HG03103 (cell line): Measurements from ENCODE around the gene HMCN1.

Experiments
- ATAC-seq: cut with Tn5 transposase; IDR thresholded peaks from one replicate; pipeline ENCODE4 v1.9.1; 2021; ENCODE audit warnings: low read depth; ENCODE audit not compliant: unreplicated experiment

Gene HMCN1

DNA sequence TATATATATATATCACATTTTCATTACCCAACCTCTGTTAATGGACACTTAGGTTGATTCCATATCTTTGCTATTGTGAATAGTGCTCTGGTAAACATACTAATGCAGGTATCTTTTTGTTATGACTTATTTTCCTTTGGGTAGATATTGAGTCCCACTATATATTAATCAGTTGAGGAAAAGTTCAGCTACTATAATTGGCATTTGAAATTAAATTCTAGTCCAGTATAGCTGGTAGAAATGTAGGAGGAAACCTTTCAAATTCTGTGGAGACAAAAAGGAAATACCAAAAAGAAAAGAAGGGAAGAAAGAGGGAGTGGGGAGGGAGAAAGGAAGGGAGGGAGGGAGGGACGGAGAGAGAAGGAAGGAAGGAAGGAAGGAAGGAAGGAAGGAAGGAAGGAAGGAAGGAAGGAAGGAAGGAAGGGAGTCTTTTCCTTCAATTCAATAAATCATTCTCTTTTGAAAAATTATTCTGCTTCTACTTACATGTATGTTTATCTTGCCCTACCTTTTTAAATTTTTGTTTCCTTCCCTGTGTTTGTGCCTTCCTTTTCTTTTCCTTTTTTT, 329.0 kb downstream of the HMCN1 start:
- no peak for ATAC-seq

DNA sequence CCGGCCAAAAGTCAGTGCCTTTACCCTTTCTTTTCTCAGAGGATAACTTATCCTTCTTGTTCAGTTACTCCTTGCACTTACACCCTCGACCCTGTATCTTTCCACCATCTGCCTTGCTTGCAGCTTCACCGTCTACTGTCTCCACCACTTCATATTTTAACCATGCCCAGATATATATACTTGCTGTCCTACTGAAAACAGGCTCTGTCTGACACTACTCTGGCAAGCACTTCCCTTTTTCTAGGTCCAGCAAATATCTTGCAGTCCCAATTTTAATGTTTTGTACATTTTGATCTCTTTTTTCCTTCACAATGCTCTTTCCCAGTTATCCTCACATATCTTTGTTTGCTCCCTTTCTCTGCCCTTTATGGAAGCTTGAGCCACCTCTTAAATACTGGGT, 332.2 kb downstream of the HMCN1 start:
- ATAC-seq: no peak

DNA sequence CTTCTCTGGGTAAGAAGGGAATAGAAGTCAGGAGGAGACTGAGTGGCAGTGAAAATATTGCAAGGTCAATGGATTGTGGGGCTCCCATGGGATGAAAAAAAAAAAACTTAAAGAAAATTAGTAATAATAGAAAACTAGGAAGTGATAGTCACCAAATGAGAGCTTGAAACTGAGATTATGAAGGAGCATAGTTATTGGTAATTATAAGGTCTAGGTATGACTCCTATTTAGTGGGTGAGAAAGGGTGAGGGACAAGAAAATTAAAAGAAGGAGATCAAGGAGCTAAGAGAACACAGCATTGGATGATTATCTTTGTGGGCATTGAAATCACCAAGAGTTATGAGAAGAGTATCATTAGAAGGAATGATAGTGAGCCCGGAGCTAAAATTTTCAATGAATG, 339.5 kb downstream of the HMCN1 start:
- ATAC-seq: no peak

DNA sequence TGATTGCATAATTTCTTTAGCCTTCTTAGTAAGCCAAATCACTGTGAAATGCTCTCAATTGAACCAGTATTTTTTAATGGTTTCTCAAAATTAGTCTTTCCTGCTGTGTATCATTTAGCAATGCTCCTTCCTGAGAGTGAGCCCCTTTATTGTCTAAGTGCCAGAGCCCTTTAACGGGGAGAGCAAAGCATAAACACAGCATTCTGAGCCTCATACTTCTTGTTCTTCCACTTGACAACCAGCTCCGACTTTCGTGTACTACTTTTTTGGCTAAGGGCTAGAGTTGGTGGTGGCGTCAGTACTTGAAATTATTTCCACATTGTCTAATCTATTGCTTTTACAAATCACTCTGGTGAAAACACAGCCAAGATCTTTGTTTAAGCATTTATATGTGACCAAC, 341.8 kb downstream of the HMCN1 start:
- no peak for ATAC-seq

DNA sequence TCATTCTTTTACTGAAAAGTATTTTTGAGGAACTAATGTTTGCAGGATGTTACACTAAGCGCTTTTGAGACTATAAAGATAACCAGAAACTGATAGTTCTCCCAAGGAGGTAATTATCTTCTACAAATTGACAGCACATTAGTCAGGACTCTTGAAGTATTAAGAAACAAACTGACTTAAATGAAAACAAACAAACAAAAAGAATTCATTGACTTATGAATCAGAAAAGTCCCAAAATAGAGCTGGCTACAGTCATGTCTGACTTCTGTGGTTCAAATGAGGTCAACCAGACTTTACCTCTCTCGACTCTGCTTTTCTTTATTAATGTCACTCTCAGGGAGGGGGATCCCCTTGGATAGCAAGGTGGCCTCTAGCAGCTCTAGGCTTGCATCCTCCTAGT, 344.1 kb downstream of the HMCN1 start:
- ATAC-seq: peak; percentile 94

DNA sequence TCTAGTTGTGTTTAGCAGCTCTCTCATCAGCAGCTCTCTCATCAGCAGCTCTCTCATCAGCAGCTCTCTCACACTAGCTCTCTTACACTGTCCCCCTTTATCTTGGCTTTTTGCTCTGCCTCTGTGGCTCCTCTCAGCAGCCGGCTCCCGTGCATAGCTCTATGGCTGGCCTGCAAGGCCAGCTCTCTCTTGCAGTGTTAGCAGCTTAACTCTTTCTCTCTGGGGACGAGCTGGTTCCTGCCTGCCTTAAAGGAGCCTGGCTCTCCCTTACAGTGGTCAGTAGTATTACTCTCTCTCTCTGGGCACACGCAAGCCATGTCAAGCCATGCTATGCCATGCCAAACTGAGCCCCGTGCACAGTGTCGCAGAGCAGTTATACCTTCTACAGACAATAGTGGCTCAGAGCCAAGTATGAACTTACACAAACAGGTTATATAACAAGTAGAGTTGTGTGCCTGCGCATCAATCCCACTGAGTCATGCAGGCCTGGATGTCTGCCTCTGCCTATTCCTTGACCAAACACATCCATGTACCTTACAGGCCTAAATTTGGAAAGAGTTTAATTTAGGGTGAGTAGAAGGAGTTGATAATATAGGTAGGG, 345.0 kb downstream of the HMCN1 start:
- no peak for ATAC-seq

DNA sequence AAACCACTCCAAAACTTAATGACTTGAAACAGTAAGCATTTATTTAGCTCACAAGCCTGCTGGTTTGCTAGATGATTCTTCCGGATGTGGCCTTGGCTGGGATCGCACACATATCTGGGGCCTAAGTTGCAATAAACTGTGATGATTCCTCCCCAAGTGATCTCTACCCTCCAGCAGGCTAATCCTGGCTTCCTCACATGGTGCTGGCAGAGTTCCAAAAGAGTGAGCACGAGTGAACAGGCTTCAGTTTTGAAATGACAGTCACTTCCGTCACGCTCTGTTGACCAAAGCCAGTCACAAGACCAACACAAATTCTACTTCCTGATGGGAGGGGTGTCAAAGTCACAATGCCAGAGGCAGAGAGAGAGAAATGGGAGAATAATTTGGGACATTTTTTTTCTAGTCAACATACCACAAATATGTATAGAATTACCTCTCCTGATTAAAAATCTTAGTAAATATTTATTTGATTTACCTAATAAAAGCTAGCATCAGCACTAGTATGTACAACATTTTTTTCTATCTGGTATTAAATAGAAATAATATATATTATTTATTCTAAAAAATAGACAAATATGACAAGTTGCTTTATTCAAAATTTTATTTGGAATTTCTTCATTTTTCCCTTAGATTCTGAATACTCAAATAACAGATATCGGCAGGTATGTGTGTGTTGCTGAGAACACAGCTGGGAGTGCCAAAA, 348.2 kb downstream of the HMCN1 start:
- peak; percentile 55 for ATAC-seq

DNA sequence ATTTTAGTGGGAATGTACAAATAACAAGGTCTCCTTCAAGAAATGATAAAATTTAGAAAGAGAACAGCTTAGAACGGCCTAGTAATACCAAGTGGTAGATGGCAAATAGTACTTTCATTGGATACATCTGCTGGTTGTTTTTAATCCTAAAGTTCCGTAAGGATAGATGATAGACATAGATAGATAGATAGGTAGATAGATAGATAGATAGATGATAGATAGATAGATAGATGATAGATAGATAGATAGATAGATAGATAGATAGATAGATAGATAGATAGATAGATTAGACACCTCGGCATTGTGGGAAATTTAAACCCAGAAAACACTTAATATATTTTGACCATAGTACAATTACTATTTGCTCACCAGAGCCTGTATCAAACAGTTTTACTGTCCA, 352.4 kb downstream of the HMCN1 start:
- ATAC-seq: no peak

DNA sequence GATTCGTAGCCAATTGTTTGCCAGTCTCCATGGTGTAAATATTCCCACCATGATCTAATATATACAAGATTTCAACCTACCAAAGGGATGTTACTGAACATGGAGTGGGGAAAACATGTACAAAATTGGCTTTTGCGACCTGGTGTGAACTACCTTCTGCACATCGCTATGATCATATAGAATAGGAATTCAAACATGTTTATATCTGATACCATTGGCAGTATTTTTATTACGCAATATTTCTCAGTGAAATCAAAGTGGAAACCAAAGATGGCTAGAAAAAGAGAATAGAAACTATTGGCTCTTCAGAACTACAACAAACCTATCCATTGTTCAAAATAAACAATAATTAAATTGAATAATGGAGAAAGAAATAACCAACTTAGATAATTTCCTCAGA, 355.7 kb downstream of the HMCN1 start:
- ATAC-seq: no peak

DNA sequence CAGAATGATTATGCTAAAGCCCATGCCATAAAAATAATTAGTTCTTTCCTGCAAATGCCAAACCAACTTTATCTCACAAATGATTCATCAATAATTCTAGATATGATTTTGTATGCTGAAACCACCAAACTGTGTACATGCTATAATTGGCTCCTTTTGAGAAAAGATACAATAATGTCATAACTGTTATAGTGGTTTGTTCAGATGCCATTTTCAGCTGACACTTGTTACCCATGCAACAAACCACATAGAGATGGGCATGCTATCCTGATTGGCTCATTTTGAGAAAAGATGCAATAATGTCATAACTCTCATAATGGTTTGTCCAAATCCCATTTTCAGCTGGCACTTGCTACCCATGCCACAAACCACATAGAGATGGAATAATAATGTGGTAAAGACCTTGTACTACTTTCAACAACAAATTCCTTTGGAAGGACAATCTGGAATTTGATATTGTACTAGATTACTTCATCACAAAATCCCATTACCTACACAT, 357.1 kb downstream of the HMCN1 start:
- no peak for ATAC-seq

DNA sequence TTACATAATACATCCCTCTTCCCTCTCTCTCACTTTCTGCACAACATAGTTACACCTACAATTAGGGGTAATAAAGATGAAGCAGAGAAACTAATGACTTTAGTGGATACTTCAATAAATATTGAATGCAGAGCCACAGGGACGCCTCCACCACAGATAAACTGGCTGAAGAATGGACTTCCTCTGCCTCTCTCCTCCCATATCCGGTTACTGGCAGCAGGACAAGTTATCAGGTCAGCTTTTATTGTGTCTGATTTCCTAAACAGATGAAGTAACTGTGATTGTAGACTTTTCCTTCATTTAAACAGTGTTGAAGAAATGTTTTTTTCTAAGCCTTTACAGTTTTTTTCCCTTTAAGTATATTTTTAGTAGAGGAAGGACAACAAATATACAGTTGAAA, 359.2 kb downstream of the HMCN1 start:
- no peak for ATAC-seq

DNA sequence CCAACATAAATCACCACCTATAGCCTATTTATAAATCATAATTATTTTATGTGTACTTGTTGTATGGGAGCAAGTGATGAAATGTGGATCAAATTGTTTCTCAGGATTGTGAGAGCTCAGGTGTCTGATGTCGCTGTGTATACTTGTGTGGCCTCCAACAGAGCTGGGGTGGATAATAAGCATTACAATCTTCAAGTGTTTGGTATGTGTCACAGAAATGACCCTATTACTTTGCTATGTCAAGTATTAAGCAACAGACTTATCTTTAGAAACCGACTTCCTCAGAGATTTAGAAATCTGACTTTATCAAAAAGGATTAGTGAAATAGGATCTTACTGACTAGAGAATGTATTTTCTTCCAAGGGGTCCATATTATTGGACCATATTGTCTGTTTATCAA, 360.0 kb downstream of the HMCN1 start:
- ATAC-seq: no peak

DNA sequence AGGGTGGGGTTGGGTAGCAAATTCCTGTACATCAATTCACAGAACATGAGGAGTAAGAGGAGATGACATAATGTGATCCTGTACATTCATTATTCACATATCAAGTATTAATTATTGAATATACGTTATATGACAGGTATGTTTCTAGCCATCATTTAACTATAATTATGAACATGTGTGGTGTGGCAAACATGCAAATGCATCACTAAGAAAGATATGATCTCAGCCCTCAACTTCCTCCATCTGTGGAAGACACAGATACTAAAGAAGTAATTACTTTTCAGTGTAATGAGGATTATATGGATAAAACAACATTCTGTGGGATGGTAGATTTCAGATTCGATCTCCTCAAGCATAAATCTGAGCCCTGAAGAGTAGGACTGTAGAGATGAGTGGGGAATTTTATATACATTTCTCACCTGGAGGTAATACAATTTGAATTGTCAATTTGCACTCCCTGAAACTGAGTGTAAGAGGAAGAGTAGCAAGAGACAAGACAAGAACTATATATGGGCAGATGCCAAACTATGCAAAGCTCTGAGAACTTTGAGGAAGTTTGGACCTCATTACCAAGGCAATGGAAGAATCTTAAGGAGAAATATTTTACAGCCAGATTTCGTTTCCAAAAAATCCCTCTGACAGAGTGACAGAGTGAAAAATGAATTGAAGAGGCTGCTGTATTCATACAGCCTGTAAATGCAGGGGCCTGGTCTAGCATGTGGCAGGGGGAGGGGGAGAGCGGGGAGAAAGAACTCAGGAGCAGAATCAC, 365.3 kb downstream of the HMCN1 start:
- ATAC-seq: no peak

DNA sequence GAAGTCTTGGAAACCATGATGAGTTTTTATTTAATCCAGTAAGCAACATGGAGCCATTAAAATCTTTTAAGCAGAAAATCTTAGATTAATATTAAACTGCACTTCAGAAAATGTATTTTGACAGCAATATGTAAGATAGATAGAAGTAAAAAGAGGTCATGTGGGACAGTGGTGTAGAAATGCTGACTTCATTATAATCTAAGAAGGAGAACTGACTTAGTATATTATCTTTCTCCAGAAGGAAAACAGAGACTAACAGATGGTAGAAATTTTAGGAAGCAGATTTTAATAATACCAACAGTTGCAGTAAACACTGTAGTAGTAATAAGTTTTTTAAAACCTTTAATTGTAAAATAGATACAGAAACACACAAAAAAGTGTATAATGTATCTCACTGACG, 367.9 kb downstream of the HMCN1 start:
- no peak for ATAC-seq

DNA sequence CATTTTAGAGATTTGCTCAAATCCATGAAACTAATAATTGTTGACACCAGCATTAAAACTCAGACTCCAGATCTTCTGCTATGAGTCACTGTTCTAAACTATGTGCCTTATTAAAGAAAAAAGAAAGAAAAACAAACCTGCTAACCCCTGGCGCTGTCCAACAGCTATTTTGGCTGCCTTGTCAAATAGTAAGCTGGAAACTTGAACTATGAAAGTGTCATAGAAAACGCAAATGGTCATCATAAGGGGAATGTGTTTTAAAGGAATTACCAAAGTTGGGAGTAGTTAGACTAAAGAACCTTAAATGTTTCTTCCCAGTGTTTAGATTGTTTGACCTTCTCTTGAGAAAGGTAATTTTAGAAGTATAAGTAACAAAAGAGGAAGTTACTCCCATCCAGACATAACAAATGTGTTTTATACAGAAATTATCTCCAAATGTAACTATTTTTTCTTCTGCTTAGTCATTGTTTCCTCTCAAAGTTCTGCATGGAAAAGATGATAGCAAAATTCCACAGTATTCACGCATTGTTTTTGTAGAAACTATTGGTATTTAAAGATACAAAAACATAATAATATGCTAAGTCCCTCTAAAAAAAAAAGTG, 368.5 kb downstream of the HMCN1 start:
- ATAC-seq: no peak

DNA sequence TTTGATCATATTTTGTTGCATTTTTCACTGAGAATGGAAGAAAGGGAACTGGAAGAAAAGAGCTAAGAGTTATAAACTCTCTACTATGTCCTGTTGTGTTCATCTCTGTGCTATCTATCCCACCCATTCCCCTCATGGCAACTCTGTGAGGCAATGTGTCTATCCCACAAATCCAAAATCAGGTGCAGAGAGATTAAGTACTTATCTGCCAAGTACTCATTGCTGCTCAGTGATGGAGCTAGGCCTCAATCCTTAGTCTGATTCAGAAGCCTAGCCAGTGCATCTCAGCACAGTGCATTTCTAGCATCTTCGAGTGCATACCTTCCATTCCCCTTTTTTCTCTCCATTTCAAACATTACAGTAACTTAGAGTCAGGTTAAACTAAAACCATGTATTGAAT, 370.3 kb downstream of the HMCN1 start:
- ATAC-seq: no peak

DNA sequence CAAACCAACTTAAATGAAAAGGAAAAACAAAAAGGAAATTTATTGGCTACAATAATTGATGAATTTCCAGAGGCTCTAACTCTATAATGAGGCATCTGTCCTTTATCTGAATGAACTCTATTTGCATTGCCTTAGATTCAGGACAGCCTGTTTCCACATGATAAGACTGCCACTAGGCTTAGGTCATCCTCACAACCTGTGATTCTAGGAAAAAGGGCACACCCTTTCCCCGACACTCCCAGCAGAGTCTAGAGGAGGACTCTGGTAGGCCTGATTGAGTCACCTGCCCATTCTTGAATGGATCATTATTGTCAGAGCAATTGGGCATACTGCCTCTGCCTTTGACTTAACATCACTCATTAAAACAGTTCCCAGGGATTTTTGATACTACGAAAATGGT, 378.1 kb downstream of the HMCN1 start:
- ATAC-seq: no peak

DNA sequence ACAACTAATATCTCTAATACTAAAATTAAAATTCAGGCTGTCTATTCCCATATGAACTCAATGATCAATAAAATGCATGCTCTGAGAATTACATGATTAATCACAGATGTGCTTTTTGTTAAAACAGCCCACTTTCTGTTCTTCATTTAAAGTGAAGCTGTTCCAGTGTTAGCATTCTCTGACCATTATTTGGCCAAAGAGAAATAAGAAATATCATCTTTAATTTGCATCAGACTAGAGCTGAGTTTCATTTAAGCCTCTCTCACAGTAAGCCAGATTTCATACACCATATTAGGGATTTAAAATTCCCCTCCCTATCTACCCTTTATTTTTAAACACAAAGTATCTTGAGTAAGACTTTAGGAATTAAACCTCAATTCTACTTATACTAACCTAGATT, 379.3 kb downstream of the HMCN1 start:
- ATAC-seq: no peak

DNA sequence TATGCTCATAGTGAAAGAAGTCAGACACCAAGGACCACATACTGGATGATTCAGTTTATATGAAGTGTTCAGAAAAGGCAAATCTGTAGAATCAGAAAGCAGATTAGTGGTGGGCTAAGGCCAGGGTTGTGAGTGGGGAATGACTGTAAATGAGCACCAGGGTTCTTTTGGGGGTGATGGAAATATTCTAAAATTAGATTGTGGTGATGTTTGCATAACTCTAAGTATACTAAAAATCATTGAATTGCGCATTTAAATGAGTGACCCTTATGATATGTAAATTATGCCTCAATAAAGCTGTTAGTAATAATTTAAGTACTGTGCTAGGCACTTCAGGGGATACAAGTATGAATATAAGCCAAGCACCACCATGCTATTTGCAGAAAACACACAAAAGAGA, 384.5 kb downstream of the HMCN1 start:
- ATAC-seq: no peak

DNA sequence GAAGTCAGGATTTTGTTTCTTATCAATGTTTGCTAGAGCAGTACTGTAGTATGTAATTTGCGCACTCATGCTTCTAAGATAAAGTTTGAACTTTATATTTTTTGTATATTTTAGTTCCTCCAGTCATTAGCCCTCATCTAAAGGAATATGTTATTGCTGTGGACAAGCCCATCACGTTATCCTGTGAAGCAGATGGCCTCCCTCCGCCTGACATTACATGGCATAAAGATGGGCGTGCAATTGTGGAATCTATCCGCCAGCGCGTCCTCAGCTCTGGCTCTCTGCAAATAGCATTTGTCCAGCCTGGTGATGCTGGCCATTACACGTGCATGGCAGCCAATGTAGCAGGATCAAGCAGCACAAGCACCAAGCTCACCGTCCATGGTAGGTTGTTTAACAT, 388.6 kb downstream of the HMCN1 start:
- no peak for ATAC-seq

DNA sequence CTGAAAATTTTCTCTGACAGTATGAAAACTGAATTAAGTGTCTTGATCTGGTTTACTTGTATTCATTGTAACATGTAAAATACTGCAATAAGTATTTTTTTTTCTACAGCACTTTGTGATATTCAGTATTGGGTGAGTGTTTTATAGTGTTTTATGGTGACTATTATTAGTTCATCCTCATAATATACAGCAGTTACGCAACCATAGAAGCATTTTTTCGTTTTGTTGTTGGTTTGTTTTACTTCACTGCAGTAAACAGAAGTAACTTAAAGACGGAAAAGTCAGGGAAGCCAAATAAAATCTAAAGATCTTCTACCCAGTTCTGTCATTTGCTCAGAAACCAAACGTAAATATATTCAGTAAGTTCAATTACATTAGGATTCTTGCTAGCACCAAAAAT, 390.8 kb downstream of the HMCN1 start:
- ATAC-seq: no peak
